Astrocyte (in vitro differentiated cells and primary cell): ENCODE measurements around the gene MCUB.

Experiments
- EZH2 ChIP-seq: IDR thresholded peaks from 2 replicates; pipeline ENCODE4 v1.6.1; 2012; ENCODE audit warnings: mild to moderate bottlenecking, low read length, inconsistent platforms; ENCODE audit not compliant: insufficient read depth
- TF ChIP-seq, protein P1 (sequence below): IDR thresholded peaks from 2 replicates; pipeline ENCODE4 v1.5.1; 2011; ENCODE audit warnings: low read depth, mild to moderate bottlenecking, inconsistent platforms, low read length, moderate library complexity; ENCODE audit not compliant: insufficient read depth

- TF ChIP-seq, protein P1, sequence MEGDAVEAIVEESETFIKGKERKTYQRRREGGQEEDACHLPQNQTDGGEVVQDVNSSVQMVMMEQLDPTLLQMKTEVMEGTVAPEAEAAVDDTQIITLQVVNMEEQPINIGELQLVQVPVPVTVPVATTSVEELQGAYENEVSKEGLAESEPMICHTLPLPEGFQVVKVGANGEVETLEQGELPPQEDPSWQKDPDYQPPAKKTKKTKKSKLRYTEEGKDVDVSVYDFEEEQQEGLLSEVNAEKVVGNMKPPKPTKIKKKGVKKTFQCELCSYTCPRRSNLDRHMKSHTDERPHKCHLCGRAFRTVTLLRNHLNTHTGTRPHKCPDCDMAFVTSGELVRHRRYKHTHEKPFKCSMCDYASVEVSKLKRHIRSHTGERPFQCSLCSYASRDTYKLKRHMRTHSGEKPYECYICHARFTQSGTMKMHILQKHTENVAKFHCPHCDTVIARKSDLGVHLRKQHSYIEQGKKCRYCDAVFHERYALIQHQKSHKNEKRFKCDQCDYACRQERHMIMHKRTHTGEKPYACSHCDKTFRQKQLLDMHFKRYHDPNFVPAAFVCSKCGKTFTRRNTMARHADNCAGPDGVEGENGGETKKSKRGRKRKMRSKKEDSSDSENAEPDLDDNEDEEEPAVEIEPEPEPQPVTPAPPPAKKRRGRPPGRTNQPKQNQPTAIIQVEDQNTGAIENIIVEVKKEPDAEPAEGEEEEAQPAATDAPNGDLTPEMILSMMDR = no peak
- TF ChIP-seq EZH2 = no peak
Measured at GRCh38 chr4:109662771-109663170, 102.7 kb downstream of the MCUB start.
